GM23248 (cell line): Measurements from ENCODE around the gene NDC1.

ENCODE experiments used
- EZH2 ChIP-seq: fragments of 200-600 bp; sonication (generic); IDR thresholded peaks from 2 replicates; pipeline ENCODE4 v1.6.1; 2018; ENCODE audit warnings: antibody characterized with exemption, mild to moderate bottlenecking; ENCODE audit not compliant: insufficient read depth, poor library complexity, severe bottlenecking
- EZH2phosphoT487 ChIP-seq: fragments of 200-600 bp; sonication (generic); IDR thresholded peaks from 2 replicates; pipeline ENCODE4 v1.6.1; 2018; ENCODE audit warnings: antibody characterized with exemption, moderate library complexity, mild to moderate bottlenecking, low read depth; ENCODE audit not compliant: insufficient read depth

GRCh38 chr1:53871221-53871620 lies 33.1 kb upstream of the NDC1 start:
- TF ChIP-seq EZH2 (no peak), EZH2phosphoT487 (no peak)
